Lower lobe of right lung (tissue), 2 donors: ENCODE results near the gene TAS2R60. TPM values are rescaled to one million over a fixed set of nuclear protein-coding genes. Genes with fewer than 3 reads are reported as not detected.

ENCODE experiments used
- ATAC-seq, 2 donors: fragments of 200-7000 bp; cut with Tn5 transposase; one replicate each; pipeline ENCODE4 v1.9.1; 2020 to 2022; ENCODE audit warnings: mild to moderate bottlenecking in 2 of 2, moderate library complexity in 2 of 2
- DNase-seq: peaks from one replicate; pipeline ENCODE4 v3.0.0-alpha.2; 2020
- H3K27ac ChIP-seq: fragments of 200-600 bp; one replicate; pipeline ENCODE4 v1.8.0; 2022
- H3K27me3 ChIP-seq: fragments of 200-600 bp; one replicate; pipeline ENCODE4 v1.8.0; 2022; ENCODE audit warnings: low read depth
- H3K36me3 ChIP-seq: fragments of 200-600 bp; one replicate; pipeline ENCODE4 v1.8.0; 2022; ENCODE audit warnings: mild to moderate bottlenecking
- H3K4me1 ChIP-seq: fragments of 200-600 bp; one replicate; pipeline ENCODE4 v1.8.0; 2022
- H3K4me3 ChIP-seq: fragments of 200-600 bp; one replicate; pipeline ENCODE4 v1.8.0; 2022; ENCODE audit warnings: mild to moderate bottlenecking
- H3K9me3 ChIP-seq: fragments of 200-600 bp; one replicate; pipeline ENCODE4 v1.8.0; 2022
- CTCF ChIP-seq: fragments of 200-600 bp; IDR thresholded peaks from one replicate; pipeline ENCODE4 v1.8.0; 2022; ENCODE audit warnings: antibody characterized with exemption, mild to moderate bottlenecking
- intact Hi-C: fragments of 100-400 bp; cut with DNase I; formaldehyde crosslinking; loops from one replicate; pipeline ENCODE4 v1.11.0; 2022
- total RNA-seq: library from RNA; stranded (reverse); fragmentation: NEBNext Ultra II Directional; extraction: Animal tissue kit (Norgen Biotek cat#: 25700); gene quantifications from one replicate; pipeline ENCODE4 v1.2.1, GENCODE V29; 2021
- donor health status: DM: no; HTN: yes; CAD: no; lungs with severe emphysema.

Gene TAS2R60
- total RNA-seq, 1 donor from 2014 or later, result not detected

- intact Hi-C loops, result no loop called here
- H3K27ac ChIP-seq, result peak overlapping the region; percentile 61
- H3K4me1 ChIP-seq, result peaks cover 23% of the 10 kb centered on the region
- no peak overlapping the region for H3K4me3 ChIP-seq
- DNase-seq, result no peak
- TF ChIP-seq CTCF, result no peak
- H3K36me3 ChIP-seq, result no peaks in the 10 kb centered on the region
- no peaks in the 10 kb centered on the region for H3K27me3 ChIP-seq
- no peaks in the 10 kb centered on the region for H3K9me3 ChIP-seq
- ATAC-seq, result no peak
These were observed 43.8 kb downstream of the TAS2R60 start for GRCh38 chr7:143487061-143487460.

- peak; percentile 62 to 71 for ATAC-seq
- no peak overlapping the region for H3K4me3 ChIP-seq
- no peaks in the 10 kb centered on the region for H3K9me3 ChIP-seq
- H3K36me3 ChIP-seq, result no peaks in the 10 kb centered on the region
- peak overlapping the region; percentile 61 for H3K27ac ChIP-seq
- peak; percentile 55 for DNase-seq
- H3K4me1 ChIP-seq, result peaks cover 23% of the 10 kb centered on the region
- H3K27me3 ChIP-seq, result no peaks in the 10 kb centered on the region
- TF ChIP-seq CTCF, result no peak
- intact Hi-C loops, result no loop called here
These were observed 44.3 kb downstream of the TAS2R60 start for GRCh38 chr7:143487566-143487965.

DNA sequence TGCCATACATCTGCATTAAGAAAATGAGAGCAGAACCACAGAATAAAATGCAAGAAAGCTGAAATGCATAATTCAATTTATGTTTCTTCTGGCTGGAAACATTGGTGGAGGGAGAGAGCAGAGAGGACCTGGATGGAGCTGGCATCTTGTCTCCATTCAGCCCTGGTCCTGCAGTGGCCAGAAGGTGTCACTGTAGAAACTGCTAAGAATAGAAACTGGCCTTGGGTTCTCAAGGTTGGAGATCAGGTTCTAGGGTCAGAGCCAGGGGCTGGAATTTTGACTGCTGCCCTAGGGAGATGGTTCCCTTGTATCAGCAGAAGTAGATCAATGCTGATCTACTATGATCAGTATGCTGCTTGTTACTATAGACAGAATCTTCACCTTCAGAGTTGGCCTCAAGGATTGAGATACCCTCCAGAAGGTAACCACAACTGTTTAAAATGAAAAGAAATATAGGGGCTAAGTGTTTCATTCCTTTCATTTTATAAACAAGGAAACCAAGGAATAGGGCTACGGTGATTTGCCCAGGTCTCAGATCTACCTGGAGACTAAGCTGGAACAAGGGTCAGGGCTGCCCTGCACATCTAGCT is 47.6 kb downstream of the TAS2R60 start:
- Histone ChIP-seq H3K9me3 (no peaks in the 10 kb centered on the region), H3K4me3 (no peak overlapping the region), H3K27me3 (no peaks in the 10 kb centered on the region), H3K36me3 (no peaks in the 10 kb centered on the region), H3K27ac (no peak overlapping the region), H3K4me1 (peaks cover 15% of the 10 kb centered on the region)
- no peak for DNase-seq
- TF ChIP-seq CTCF, result peak; percentile 54
- peak in 1 of 2 donors; percentile 54 for ATAC-seq
- intact Hi-C loops, result no loop called here

DNA sequence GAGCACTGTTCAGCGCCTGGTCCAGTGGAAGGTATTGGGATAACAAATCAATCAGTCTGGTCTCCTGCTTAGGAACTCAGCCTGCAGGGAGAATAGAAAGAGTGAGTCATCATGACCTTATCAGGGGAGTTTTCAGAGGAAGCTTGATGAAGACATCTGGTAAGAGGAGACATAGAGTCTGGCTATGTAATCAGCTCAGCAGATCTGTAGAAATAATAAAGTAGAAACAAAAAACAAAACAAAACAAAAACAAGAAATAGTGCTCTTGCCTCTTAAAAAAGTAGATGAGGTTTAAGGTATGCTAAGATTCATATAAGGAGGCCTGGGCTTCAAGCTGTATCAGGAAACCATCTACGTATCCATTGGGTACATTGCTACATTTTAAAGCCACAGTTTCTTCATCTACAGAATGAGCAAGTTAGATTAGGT is 48.8 kb downstream of the TAS2R60 start:
- H3K4me1 ChIP-seq, result peaks cover 5% of the 10 kb centered on the region
- ATAC-seq, result peak; percentile 31 to 50
- intact Hi-C loops, result no loop called here
- TF ChIP-seq CTCF, result no peak
- H3K27ac ChIP-seq, result no peak overlapping the region
- no peak for DNase-seq
- no peak overlapping the region for H3K4me3 ChIP-seq
- H3K36me3 ChIP-seq, result no peaks in the 10 kb centered on the region
- no peaks in the 10 kb centered on the region for H3K9me3 ChIP-seq
- no peaks in the 10 kb centered on the region for H3K27me3 ChIP-seq

DNA sequence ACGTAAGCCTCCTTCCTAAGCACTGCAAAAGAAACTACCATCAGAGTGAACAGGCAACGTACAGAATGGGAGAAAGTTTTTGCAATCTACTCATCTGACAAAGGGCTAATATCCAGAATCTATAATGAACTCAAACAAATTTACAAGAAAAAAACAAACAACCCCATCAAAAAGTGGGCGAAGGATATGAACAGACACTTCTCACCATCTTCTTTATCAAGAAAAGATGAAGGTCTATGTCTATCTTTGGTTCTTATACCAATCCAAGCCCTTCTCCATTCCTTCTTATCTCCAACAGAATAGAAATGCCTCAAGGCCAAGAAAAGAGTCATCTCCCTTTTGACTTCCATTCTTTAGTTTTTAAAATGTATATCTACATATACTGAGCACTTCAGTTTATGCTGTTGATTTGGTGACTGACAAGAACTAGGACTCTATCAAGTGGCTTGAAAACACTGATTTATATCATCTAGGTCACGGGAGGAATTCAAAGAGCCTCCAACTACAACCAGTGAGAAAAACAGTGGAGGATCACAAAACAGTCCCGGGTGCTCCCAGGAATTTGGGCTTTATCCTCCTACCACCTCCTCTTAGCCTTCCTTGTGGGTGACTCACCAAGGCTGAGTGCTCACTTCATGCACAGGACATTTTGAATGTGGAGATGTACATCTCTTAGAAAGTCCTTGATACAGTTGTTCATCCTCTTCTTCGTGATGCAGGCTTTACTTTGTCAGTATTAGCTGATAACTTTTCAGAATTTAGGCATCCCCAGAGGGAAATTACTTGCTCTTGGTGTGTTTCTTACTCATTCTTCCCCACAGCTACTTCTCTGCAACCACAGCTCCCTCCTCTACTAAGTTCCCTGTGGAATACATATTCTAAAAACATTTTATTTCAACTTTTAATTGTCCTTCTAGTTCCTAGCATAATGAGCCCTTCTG is 49.8 kb downstream of the TAS2R60 start:
- Histone ChIP-seq H3K27ac (no peak overlapping the region), H3K36me3 (no peaks in the 10 kb centered on the region), H3K9me3 (no peaks in the 10 kb centered on the region), H3K4me1 (peaks cover 5% of the 10 kb centered on the region), H3K4me3 (no peak overlapping the region), H3K27me3 (no peaks in the 10 kb centered on the region)
- no peak for TF ChIP-seq CTCF
- intact Hi-C loops, result no loop called here
- DNase-seq (no peak), ATAC-seq (no peak)
